IPS-15b (cell line): Measurements from ENCODE around the gene CATSPERD.

ENCODE experiments used
- H3K27me3 ChIP-seq: one replicate; pipeline ENCODE4 v1.6.1; 2013; ENCODE audit warnings: low read length; ENCODE audit not compliant: control insufficient read depth, insufficient read depth
- H3K36me3 ChIP-seq: one replicate; pipeline ENCODE4 v1.6.1; 2013; ENCODE audit warnings: low read length; ENCODE audit not compliant: control insufficient read depth, insufficient read depth
- H3K4me1 ChIP-seq: one replicate; pipeline ENCODE4 v1.6.1; 2013; ENCODE audit warnings: mild to moderate bottlenecking, low read length; ENCODE audit not compliant: control insufficient read depth, insufficient read depth
- H3K4me3 ChIP-seq: one replicate; pipeline ENCODE4 v1.5.1; 2013; ENCODE audit warnings: low read depth, low read length
- H3K9ac ChIP-seq: one replicate; pipeline ENCODE4 v1.6.1; 2013; ENCODE audit warnings: low read depth, mild to moderate bottlenecking, low read length
- H3K9me3 ChIP-seq: one replicate; pipeline ENCODE4 v1.6.1; 2013; ENCODE audit warnings: mild to moderate bottlenecking, low read length; ENCODE audit not compliant: control insufficient read depth, insufficient read depth

Gene CATSPERD

GRCh38 chr19:5823579-5824281, 103.3 kb downstream of the CATSPERD start:
- no peaks in the 10 kb centered on the region for H3K27me3 ChIP-seq
- no peaks in the 10 kb centered on the region for H3K9me3 ChIP-seq
- no peaks in the 10 kb centered on the region for H3K36me3 ChIP-seq
- H3K4me3 ChIP-seq: no peak overlapping the region
- peaks cover 3% of the 10 kb centered on the region for H3K4me1 ChIP-seq
- no peak overlapping the region for H3K9ac ChIP-seq

GRCh38 chr19:5824751-5825150, 104.3 kb downstream of the CATSPERD start:
- no peaks in the 10 kb centered on the region for H3K36me3 ChIP-seq
- no peak overlapping the region for H3K9ac ChIP-seq
- no peak overlapping the region for H3K4me3 ChIP-seq
- no peaks in the 10 kb centered on the region for H3K9me3 ChIP-seq
- H3K27me3 ChIP-seq: no peaks in the 10 kb centered on the region
- H3K4me1 ChIP-seq: peaks cover 3% of the 10 kb centered on the region

GRCh38 chr19:5825178-5825577, 104.7 kb downstream of the CATSPERD start:
- no peak overlapping the region for H3K4me3 ChIP-seq

GRCh38 chr19:5826531-5827341, 106.3 kb downstream of the CATSPERD start:
- Histone ChIP-seq H3K9me3 (no peaks in the 10 kb centered on the region), H3K4me3 (peak overlapping the region; percentile 54), H3K27me3 (no peaks in the 10 kb centered on the region), H3K4me1 (peaks cover 3% of the 10 kb centered on the region), H3K36me3 (no peaks in the 10 kb centered on the region), H3K9ac (no peak overlapping the region)

More at GRCh38 chr19:5825178-5825577, 104.7 kb downstream of the CATSPERD start:
- no peaks in the 10 kb centered on the region for H3K36me3 ChIP-seq
- H3K4me1 ChIP-seq: peaks cover 3% of the 10 kb centered on the region
- H3K27me3 ChIP-seq: no peaks in the 10 kb centered on the region
- no peaks in the 10 kb centered on the region for H3K9me3 ChIP-seq
- no peak overlapping the region for H3K9ac ChIP-seq

- Histone ChIP-seq H3K36me3 (no peaks in the 10 kb centered on the region), H3K4me1 (peaks cover 3% of the 10 kb centered on the region), H3K9ac (no peak overlapping the region), H3K4me3 (peak overlapping the region; percentile 86), H3K27me3 (no peaks in the 10 kb centered on the region), H3K9me3 (no peaks in the 10 kb centered on the region)
Observed at GRCh38 chr19:5827342-5827890, 107.0 kb downstream of the CATSPERD start.

- Histone ChIP-seq H3K27me3 (no peaks in the 10 kb centered on the region), H3K4me3 (peak overlapping the region; percentile 86), H3K9ac (peak overlapping the region; percentile 82)
Observed at GRCh38 chr19:5827891-5828660, 107.6 kb downstream of the CATSPERD start.

More at GRCh38 chr19:5827891-5828660, 107.6 kb downstream of the CATSPERD start:
- H3K4me1 ChIP-seq: peaks cover 3% of the 10 kb centered on the region
- no peaks in the 10 kb centered on the region for H3K9me3 ChIP-seq
- no peaks in the 10 kb centered on the region for H3K36me3 ChIP-seq
